Mesothelial cell of epicardium (in vitro differentiated cells): Measurements from ENCODE around the gene CNKSR3. TPM values are rescaled to one million over a fixed set of nuclear protein-coding genes. Genes with fewer than 3 reads are reported as not detected.

ENCODE experiments used
- DNase-seq, 2 experiments: peaks; one replicate each; pipeline ENCODE4 v3.0.0; 2021; ENCODE audit warnings: low spot score in 2 of 2; ENCODE audit not compliant: unreplicated experiment in 2 of 2
- H3K27ac Mint-ChIP-seq: 2 replicates; pipeline ENCODE4 v1.8.0; 2021; ENCODE audit warnings: mixed read lengths
- H3K27me3 Mint-ChIP-seq: 2 replicates; pipeline ENCODE4 v1.8.0; 2021; ENCODE audit warnings: low read depth, mixed read lengths
- H3K36me3 Mint-ChIP-seq: 2 replicates; pipeline ENCODE4 v1.8.0; 2021; ENCODE audit warnings: mixed read lengths
- H3K4me1 Mint-ChIP-seq: 2 replicates; pipeline ENCODE4 v1.8.0; 2021; ENCODE audit warnings: mixed read lengths
- H3K4me3 Mint-ChIP-seq: 2 replicates; pipeline ENCODE4 v1.8.0; 2021; ENCODE audit warnings: mild to moderate bottlenecking, moderate library complexity, mixed read lengths
- H3K9me3 Mint-ChIP-seq: 2 replicates; pipeline ENCODE4 v1.8.0; 2021; ENCODE audit warnings: mixed read lengths
- total RNA-seq: library from RNA; stranded (reverse); gene quantifications from 3 replicates; pipeline ENCODE4 v1.2.1, GENCODE V29; 2021
- TF ChIP-seq, protein P1 (sequence below): fragments of 200-600 bp; sonication (generic); IDR thresholded peaks from one replicate; pipeline ENCODE4 v1.5.0; 2021; ENCODE audit warnings: antibody characterized with exemption; ENCODE audit not compliant: unreplicated experiment

CNKSR3 gene
- total RNA-seq, 1 donor from 2014 or later, result 13.4 TPM

DNA sequence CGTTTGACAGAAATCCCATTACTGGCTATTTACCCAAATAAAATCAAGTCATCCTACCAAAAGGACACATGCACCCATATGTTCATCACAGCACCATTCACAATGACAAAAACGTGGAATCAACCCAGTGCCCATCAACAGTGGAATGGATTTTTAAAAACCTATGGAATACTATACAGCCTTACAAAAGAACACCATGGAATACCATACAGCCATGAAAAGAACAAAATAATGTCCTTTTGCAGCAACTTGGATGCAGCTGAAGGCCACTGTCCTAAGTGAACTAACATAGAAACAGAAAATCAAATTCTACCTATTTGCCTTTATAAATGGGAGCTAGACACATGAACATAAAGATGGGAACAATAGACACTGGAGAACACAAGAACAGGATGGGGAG is 136.5 kb downstream of the CNKSR3 start:
- Mint-ChIP-seq H3K4me1 (peaks cover 12% of the 10 kb centered on the region), H3K27me3 (no peaks in the 10 kb centered on the region), H3K36me3 (no peaks in the 10 kb centered on the region), H3K4me3 (no peak overlapping the region), H3K9me3 (no peaks in the 10 kb centered on the region), H3K27ac (no peak overlapping the region)
- DNase-seq, result no peak
- TF ChIP-seq, protein P1, sequence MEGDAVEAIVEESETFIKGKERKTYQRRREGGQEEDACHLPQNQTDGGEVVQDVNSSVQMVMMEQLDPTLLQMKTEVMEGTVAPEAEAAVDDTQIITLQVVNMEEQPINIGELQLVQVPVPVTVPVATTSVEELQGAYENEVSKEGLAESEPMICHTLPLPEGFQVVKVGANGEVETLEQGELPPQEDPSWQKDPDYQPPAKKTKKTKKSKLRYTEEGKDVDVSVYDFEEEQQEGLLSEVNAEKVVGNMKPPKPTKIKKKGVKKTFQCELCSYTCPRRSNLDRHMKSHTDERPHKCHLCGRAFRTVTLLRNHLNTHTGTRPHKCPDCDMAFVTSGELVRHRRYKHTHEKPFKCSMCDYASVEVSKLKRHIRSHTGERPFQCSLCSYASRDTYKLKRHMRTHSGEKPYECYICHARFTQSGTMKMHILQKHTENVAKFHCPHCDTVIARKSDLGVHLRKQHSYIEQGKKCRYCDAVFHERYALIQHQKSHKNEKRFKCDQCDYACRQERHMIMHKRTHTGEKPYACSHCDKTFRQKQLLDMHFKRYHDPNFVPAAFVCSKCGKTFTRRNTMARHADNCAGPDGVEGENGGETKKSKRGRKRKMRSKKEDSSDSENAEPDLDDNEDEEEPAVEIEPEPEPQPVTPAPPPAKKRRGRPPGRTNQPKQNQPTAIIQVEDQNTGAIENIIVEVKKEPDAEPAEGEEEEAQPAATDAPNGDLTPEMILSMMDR, result no peak

DNA sequence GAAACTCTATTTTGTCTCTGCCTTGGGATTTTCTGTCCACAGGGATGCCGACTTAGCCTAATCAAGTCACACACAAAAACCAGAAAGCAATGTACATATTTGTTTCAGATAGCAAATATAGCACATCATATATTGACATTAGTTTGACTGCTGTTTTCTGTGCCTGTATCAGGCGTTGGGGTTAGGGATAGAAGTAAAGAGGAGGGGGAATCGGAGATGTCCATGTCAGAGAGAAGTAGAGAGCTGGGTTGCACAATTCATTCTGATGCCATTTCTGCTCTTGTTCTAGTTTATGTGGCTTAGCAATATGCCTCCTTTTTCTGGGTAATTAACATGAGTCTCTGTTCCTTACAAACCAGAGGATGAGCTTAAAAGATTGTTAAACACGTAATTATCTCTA is 139.2 kb downstream of the CNKSR3 start:
- H3K4me3 Mint-ChIP-seq, result no peak overlapping the region
- no peaks in the 10 kb centered on the region for H3K9me3 Mint-ChIP-seq
- TF ChIP-seq, protein P1, result no peak
- H3K27me3 Mint-ChIP-seq, result no peaks in the 10 kb centered on the region
- no peak for DNase-seq
- no peak overlapping the region for H3K27ac Mint-ChIP-seq
- peaks cover 9% of the 10 kb centered on the region for H3K4me1 Mint-ChIP-seq
- no peaks in the 10 kb centered on the region for H3K36me3 Mint-ChIP-seq

DNA sequence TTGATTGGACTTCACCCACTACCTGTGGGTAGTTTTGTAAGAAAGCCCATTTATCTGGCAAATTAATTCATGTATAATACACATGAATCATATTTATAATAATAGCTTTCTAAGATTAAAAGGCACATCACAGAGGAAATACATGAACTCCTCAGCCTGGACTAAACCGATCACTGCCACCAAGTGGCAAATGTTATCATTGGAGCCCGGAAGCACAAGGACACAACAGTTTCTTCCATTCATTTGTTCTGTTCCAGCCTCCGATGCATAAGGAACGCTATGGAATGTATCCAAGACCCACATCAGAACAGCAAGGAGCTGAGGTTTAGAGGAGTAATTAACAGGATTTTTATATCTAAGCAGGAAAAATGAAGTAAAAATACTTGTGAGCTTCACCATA is 139.9 kb downstream of the CNKSR3 start:
- Mint-ChIP-seq H3K4me3 (no peak overlapping the region), H3K36me3 (no peaks in the 10 kb centered on the region), H3K27ac (no peak overlapping the region), H3K4me1 (peaks cover 9% of the 10 kb centered on the region), H3K27me3 (no peaks in the 10 kb centered on the region), H3K9me3 (no peaks in the 10 kb centered on the region)
- TF ChIP-seq, protein P1, result no peak
- DNase-seq, result no peak

DNA sequence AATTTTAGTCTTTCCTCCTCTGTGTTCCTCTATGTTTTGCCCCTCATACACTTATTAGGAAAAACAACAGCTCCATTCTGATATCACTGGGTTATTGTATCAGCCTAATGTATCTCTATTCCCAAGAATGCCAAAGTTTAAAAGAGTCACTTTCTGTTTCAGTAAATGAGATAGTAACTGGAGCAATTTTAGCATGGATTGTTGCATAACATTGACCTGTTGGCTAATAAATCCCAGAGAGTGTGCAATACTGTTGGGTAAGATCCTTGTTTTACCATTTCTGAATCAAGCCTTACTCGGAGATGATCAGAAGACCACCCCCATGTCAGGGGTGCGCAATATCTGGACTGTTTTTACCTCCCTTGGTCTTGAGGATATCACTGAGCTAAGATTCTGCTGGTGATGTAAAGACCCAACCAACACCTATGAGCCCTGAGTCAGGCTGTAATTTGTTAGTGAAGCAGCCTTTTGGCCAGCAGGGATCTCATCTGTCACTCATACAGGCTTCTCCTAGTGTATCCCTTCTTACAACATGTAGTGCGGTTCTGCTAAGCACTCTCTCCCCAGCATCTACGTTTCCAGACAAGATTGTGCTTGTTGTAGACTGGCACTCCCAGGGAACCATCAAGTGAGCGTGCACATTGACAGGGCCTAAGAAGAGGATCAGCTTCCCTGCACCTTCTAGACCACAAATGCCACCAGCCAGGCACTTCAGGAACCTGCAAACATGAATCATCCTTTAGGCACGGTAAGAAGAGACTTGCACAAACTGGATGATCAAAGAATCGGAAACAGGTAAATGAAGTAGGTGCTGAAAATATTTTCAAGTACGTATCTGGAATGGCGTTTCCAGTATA is 142.4 kb downstream of the CNKSR3 start:
- H3K9me3 Mint-ChIP-seq, result no peaks in the 10 kb centered on the region
- TF ChIP-seq, protein P1, result no peak
- peaks cover 15% of the 10 kb centered on the region for H3K4me1 Mint-ChIP-seq
- H3K4me3 Mint-ChIP-seq, result no peak overlapping the region
- no peak overlapping the region for H3K27ac Mint-ChIP-seq
- no peaks in the 10 kb centered on the region for H3K36me3 Mint-ChIP-seq
- no peaks in the 10 kb centered on the region for H3K27me3 Mint-ChIP-seq
- no peak for DNase-seq

DNA sequence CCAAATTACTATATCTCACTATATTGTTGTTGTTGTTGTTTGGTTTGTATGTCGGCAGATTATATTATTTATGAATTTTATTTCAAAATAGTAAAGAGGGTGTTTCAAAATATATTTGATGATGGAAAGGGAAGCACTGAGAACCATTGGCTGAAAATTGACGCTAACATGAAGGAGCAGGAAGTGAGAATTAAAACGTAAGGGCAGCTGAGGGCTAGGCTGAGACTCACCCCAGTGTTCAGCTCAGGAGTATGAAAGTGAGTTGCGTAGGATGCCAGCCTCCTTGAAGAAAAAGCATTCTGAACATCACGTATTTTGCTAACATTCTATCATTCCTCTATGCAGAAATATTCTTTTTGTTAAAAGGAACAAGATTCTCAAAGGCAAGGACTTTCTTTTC is 143.1 kb downstream of the CNKSR3 start:
- TF ChIP-seq, protein P1, result no peak
- DNase-seq, result no peak
- Mint-ChIP-seq H3K27ac (no peak overlapping the region), H3K9me3 (no peaks in the 10 kb centered on the region), H3K4me3 (no peak overlapping the region), H3K4me1 (peaks cover 15% of the 10 kb centered on the region), H3K36me3 (no peaks in the 10 kb centered on the region), H3K27me3 (no peaks in the 10 kb centered on the region)
